GM18861 (cell line): ENCODE results near the gene RSBN1.
"Not testable (repeated sequence)": the region's sequence is repeated elsewhere in the genome, so short reads cannot be mapped to it uniquely, and the experiment has no call there.

Experiments used
- ATAC-seq: cut with Tn5 transposase; IDR thresholded peaks from one replicate; pipeline ENCODE4 v1.9.1; 2021; ENCODE audit not compliant: unreplicated experiment

The RSBN1 gene

GRCh38 chr1:113783254-113784103 is 28.8 kb downstream of the RSBN1 start:
- ATAC-seq, result peak; percentile 77

- no peak for ATAC-seq
Observed at GRCh38 chr1:113782406-113782805, 29.9 kb downstream of the RSBN1 start.

DNA sequence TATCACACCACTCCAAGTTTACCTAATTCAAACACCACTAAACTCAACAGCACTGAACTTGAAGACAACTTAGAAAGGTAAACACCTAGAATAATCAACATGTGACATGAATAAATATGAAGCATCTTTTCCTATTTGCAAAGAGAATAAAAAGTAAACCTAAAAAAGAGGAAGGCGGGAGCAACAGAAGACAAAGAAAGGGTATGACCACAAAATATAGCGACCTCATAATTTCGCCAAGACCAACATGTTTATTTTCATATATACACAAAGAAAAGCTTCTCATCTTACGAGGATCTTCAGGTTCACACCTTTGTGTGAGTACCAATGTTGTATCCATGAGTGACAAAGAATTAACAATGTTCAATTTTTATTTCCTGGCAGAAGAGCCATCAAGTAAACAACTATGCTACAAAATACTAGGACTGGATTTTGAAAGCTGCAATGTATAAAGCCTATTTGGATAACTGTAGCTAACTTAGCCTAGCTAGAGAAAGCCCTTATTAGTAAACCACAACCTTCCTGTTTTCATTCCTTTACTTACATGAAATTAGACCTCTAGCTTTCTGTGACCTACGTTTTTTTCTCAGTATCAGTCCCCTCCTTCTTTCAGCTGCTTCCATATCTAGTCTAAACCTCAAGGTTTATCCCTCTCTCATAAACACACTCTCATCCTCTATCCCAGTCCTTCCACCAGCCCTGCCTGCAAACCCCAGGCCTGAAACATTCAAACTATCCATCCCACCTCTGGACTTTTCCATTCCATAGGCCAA is 31.7 kb downstream of the RSBN1 start:
- ATAC-seq, result no peak

DNA sequence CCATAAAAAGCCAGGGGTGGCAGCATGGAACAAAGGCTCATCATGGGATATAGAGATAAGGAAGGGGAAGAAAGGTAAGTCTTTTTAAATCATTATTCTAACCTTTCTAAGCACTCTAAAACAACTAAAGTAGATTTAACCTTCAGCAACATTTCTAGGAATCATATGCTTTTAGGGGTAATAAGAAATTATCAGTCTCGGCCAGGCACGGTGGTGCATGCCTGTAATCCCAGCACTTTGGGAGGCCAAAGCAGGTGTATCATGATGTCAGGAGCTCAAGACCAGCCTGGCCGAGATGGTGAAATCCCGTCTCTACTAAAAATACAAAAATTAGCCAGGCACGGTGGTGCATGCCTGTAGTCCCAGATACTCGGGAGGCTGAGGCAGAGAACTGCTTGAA is 32.7 kb downstream of the RSBN1 start:
- no peak for ATAC-seq

- ATAC-seq, result no peak
Observed at GRCh38 chr1:113777561-113777960, 34.7 kb downstream of the RSBN1 start.

GRCh38 chr1:113770031-113770430 is 42.2 kb downstream of the RSBN1 start:
- no peak for ATAC-seq

DNA sequence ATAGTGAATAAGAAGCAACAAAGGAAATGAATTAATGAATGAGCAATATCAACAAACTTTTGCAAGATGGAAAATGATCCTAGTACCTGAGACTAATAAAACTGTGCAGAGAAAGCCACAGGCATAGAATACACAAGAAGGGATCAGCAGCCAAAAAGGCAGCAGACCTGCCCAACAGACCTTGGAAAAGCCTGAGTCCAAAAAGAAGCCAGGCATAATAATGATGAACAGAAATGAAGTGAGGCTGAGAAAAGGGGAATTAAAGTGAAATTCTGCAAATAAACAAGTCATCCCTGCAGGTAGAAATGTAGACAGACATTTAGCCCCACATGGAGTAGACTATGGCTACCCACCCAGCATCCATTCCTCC is 42.7 kb downstream of the RSBN1 start:
- no peak for ATAC-seq

DNA sequence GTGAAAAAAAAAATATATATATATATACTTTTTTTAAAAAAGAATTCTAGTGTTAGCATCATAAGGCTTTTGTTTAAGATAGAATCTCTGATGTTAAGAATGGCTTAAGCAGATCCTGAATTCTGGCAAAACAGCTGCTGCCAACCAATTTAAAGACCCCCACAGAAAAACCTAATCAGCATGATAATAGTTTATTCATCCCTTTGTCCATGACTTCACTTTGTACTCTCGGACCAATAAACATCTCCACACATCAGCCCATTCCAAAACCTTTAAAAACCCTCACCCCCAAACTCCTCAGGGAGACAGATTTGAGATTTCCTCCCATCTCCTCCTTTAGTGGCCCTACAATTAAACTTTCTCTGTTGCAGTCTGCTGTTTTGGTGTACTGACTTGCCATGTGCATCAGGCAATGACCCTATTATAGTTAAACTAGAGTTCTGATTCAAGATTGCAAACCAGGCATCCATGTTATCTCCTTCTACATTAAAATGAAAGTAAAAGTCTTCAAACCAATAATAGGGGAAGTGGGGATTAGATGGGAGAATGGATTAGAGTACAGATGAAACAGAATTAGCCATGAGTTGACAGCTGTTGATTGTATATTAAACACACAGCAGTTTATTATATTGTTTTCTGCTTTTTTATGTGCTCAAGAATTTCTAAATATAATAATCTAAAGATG is 43.2 kb downstream of the RSBN1 start:
- no peak for ATAC-seq

- no peak for ATAC-seq
Observed at GRCh38 chr1:113765306-113766230, 46.7 kb downstream of the RSBN1 start.

GRCh38 chr1:113763661-113764060 is 48.6 kb downstream of the RSBN1 start:
- ATAC-seq, result no peak

GRCh38 chr1:113761937-113762336 is 50.3 kb downstream of the RSBN1 start:
- ATAC-seq, result no peak

GRCh38 chr1:113760102-113761080 is 51.9 kb downstream of the RSBN1 start:
- ATAC-seq, result no peak

DNA sequence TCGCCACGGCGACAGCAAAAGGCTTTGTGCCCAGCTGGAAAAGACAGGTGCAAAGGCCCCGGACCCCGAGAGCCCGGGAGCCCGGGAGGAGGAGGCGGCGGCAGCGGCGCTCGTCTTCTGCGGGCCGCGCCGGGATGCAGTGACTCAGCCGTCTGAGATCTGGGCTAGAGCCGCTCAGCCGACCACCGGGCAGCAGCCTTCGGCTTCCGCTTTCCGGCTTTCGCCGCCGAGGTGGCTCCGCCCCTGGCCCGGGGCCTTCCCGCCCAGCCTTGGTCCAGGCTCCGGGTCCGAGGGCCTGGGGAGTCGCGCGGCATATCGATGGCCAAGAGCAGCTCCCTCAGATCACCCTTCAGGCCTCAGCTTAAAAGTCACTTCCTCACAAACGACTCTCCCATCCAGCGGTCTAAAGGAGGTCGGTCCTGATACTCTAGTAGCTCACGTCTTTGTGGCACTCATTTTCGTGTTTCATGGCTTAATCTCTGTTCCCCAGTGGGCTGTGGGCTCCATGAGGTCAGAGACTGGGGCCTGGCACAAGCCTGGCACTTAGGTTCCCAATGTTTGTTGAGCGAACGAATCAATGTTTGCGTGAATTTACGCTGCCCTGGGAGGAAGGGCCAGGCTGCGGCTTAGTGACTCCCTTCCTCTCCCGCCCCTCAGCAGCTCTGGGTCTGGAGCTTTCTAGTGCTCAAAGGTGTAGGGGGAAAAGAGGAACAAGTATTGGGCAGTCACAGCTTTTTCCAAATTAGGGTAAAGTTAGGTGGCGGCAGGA is 52.8 kb downstream of the RSBN1 start, which contains the start of gene PHTF1:
PHTF1 (minus strand) TSS at position 154 of the 769 bp plus-strand sequence. CDS start 783 bp downstream, outside the sequence.
- ATAC-seq, result peak; percentile 73

GRCh38 chr1:113758631-113759332 is 53.5 kb downstream of the RSBN1 start:
- ATAC-seq, result peak; percentile 52

GRCh38 chr1:113756461-113756860 is 55.8 kb downstream of the RSBN1 start:
- no peak for ATAC-seq

DNA sequence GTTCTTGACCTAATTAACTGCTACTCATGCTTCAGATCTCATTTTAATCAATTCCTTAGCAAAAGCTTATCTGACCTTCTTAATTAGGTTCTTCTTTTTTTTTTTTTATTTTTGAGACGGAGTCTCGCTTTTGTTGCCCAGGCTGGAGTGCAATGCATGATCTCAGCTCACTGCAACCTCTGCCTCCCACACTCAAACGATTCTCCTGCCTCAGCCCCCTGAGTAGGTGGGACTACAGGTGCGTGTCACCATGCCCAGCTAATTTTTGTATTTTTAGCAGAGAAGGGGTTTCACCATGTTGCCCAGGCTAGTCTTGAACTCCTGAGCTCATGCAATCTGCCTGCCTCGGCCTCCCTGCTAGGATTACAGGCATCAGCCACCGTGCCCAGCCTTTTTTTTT is 58.9 kb downstream of the RSBN1 start:
- ATAC-seq, result not testable (repeated sequence)

DNA sequence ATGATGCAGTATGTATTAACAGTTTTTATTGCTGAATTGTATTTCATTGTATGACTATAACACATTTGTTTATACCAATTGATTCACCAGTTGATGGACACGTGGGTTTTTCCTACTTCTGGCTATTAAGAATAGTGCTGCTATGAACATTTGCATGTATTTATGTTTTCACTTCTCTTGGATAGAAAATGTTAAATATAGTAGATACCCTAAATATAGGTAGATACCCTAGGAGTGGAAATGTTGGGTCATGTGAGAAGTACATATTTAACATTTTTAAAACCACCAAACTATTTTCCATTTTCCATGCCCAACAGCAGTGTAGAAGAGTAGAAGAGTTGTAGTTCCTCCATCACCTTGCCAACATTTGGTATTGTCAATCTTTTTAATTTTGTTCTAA is 60.8 kb downstream of the RSBN1 start:
- ATAC-seq, result no peak

DNA sequence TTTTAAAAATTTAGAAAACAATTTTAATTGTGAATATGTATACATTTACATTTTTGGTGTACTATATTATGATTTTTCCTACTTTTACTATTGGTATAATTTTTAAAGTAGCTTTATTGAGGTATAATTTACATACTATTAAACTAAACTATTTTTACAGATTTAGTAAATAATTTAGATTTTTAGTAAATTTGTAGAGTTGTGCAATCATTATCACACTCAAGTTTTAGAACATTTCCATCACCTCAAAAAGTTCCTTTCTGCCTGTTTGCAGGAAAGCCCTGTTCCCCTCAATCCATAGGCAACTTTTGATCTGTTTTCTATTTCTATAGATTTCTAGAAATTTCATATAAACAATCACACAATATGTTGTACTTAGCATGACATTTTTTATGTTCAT is 61.2 kb downstream of the RSBN1 start:
- no peak for ATAC-seq
